Spinal cord (tissue), 10 donors: ENCODE results near the gene WDR3. TPM values are rescaled to one million over a fixed set of nuclear protein-coding genes. Genes with fewer than 3 reads are reported as not detected.
A peak's percentile ranks its signal among the peaks of the same experiment; 100 is the strongest.

Experiments
- DNase-seq, 6 donors: peaks; one replicate each; pipeline versions ENCODE4 v3.0.0 to v3.0.0-alpha.2; 2013 to 2015; ENCODE audit warnings: low spot score in 6 of 6, low read depth in 4 of 6
- H3K27ac ChIP-seq: one replicate; pipeline ENCODE4 v1.5.1; 2013; ENCODE audit warnings: low read depth, low read length, control low read depth
- H3K27me3 ChIP-seq: one replicate; pipeline ENCODE4 v1.6.1; 2013; ENCODE audit warnings: low read length; ENCODE audit not compliant: control insufficient read depth, insufficient read depth
- H3K36me3 ChIP-seq: one replicate; pipeline ENCODE4 v1.6.1; 2013; ENCODE audit warnings: low read length; ENCODE audit not compliant: control insufficient read depth, insufficient read depth
- H3K4me1 ChIP-seq: one replicate; pipeline ENCODE4 v1.6.1; 2013; ENCODE audit warnings: low read length; ENCODE audit not compliant: control insufficient read depth, insufficient read depth
- H3K4me3 ChIP-seq: one replicate; pipeline ENCODE4 v1.5.1; 2013; ENCODE audit warnings: low read depth, low read length, control low read depth
- H3K9me3 ChIP-seq: one replicate; pipeline ENCODE4 v1.6.1; 2013; ENCODE audit warnings: low read length; ENCODE audit not compliant: control insufficient read depth, insufficient read depth
- WGBS: methylation state at CpG from one replicate; pipeline ENCODE4 v1.1.5; 2013; ENCODE audit warnings: missing lambda C conversion rate; ENCODE audit not compliant: insufficient coverage; 5-methylcytosine and 5-hydroxymethylcytosine counted together
- long read RNA-seq, 4 donors: transcript quantifications; one replicate each; lab custom pipeline, GENCODE V29; 2026
- polyA plus RNA-seq, 2 donors: library from polyadenylated mRNA; unstranded; fragments of 120-200 nt; gene quantifications; one replicate each; pipeline ENCODE4 v1.2.1, GENCODE V29; 2013; ENCODE audit not compliant: insufficient read length in 2 of 2
- total RNA-seq, 2 donors: library from RNA; depleted of rRNA in 1 of 2; stranded (reverse); fragments of 120-200 nt in 1 of 2; fragments of >200 nt in 1 of 2; gene quantifications; one replicate each; pipeline versions ENCODE4 v1.2.3 to v1.2.4, GENCODE V29; 2013 to 2014
- donor health status: healthy.

The WDR3 gene
- total RNA-seq = 10 to 100 TPM; 16.2 to 26.0 TPM
- 10 to 100 TPM; 15.4 to 26.0 TPM for polyA plus RNA-seq
- long read RNA-seq, donor 1, full-length matches to known transcripts = 6 of 6 reads
- long read RNA-seq, donor 1, partial matches to known transcripts = 0 of 6 reads
- long read RNA-seq, donor 1, other reads (novel, unspliced or antisense) = 0 of 6 reads
- long read RNA-seq, donor 2, full-length matches to known transcripts = 1 of 1 reads
- long read RNA-seq, donor 2, partial matches to known transcripts = 0 of 1 reads
- long read RNA-seq, donor 2, other reads (novel, unspliced or antisense) = 0 of 1 reads
- long read RNA-seq, donor 3 = 0 reads
- long read RNA-seq, donor 4, full-length matches to known transcripts = 3 of 3 reads
- long read RNA-seq, donor 4, partial matches to known transcripts = 0 of 3 reads
- long read RNA-seq, donor 4, other reads (novel, unspliced or antisense) = 0 of 3 reads

- Histone ChIP-seq H3K27ac (peak within 1 kb of the TSS; percentile 83), H3K36me3 (no peaks in the 10 kb centered on the region), H3K4me1 (peaks cover 4% of the 10 kb centered on the region), H3K27me3 (no peaks in the 10 kb centered on the region), H3K4me3 (peak within 1 kb of the TSS; percentile 88), H3K9me3 (no peaks in the 10 kb centered on the region)
- WGBS = under 1% methylated on average over 64 of the region's 64 CpGs
- peak; percentile 87 to 99 (median 96) for DNase-seq
Observed at GRCh38 chr1:117929343-117930172, at the start of gene WDR3, which contains the start of gene GDAP2. TSS of gene WDR3 (plus strand) at chr1:117929739. CDS start at chr1:117933320, 3,581 bp downstream. TSS of gene GDAP2 (minus strand) at chr1:117929621. CDS start at chr1:117920357, 9,264 bp downstream.

DNA sequence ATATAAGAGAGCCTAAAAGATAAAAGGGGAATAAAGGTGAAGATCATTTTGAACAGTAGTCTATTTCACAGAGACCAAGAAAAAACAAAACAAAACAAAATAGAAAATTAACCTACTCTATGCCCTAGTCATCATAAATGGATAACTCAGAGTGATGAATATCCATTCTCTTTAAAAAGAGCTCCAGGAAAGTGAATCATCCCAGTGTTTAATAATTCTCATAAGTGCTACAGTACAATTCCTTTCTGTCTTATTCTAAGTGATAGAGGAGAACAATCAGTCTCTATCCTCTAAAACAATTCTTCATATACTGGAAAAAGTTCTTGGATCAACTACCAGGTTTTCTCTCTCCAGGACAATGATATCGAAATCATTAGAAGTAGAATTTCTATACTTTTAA, 45.9 kb upstream of the WDR3 start:
- no peaks in the 10 kb centered on the region for H3K9me3 ChIP-seq
- H3K4me3 ChIP-seq = no peak overlapping the region
- H3K4me1 ChIP-seq = no peaks in the 10 kb centered on the region
- H3K36me3 ChIP-seq = peaks cover 5% of the 10 kb centered on the region
- H3K27me3 ChIP-seq = no peaks in the 10 kb centered on the region
- DNase-seq = no peak
- no peak overlapping the region for H3K27ac ChIP-seq
- WGBS = no CpG with 5 or more reads among the region's 1 CpG

DNA sequence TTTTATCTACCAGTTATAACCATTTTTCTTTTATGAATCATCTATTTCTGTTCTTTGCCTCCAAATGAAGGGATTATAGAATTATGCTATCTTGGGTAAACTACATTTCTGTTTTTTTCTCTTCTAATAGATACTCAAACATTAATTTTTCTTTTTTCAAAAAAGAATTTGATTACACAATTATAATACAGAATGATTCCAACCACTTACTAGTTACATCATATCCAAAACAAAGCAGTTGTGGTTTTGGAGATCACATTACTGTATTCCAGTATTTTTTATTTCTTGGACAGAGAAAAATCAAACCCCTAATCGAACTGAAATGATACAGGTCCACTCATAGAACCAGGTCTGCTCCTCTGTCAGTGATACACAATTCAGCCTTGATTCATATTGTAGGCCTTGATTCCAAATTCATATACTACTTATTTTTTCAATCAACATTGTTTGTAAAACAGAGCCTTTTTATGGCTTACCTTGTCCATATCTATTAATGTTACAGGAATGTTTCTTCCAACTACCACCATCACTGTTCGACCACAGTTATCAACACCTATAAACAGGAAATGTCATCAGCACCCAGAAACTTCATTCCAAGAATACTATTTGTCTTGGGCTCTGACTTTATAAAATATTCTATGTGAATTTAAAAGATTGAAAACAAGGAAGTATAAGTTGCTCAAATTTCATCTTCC, 43.3 kb upstream of the WDR3 start:
- Histone ChIP-seq H3K4me3 (no peak overlapping the region), H3K27me3 (no peaks in the 10 kb centered on the region), H3K4me1 (no peaks in the 10 kb centered on the region), H3K9me3 (no peaks in the 10 kb centered on the region), H3K27ac (no peak overlapping the region), H3K36me3 (no peaks in the 10 kb centered on the region)
- WGBS = 83% methylated on average over 1 of the region's 2 CpGs
- no peak for DNase-seq

DNA sequence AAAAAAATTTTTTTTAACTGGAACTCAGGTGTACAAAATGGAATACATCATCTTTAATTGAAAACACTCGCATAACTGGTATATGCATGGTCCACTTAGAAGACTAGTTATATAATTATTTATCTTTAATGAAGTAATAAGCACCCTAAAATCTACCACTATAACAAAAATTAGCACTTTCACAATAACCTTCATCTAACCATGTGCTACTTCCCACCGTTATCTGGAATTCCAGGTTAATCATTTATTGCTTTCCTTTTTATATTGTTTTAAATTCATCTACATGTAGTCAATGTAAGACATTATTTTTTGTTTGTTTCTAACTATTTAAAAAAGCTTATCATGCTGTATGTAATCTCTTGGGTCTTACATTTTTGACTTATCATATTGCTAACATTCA, 39.1 kb upstream of the WDR3 start:
- H3K9me3 ChIP-seq = no peaks in the 10 kb centered on the region
- no peak for DNase-seq
- no peaks in the 10 kb centered on the region for H3K36me3 ChIP-seq
- H3K4me1 ChIP-seq = no peaks in the 10 kb centered on the region
- H3K27me3 ChIP-seq = no peaks in the 10 kb centered on the region
- no peak overlapping the region for H3K27ac ChIP-seq
- no CpG with 5 or more reads among the region's 2 CpGs for WGBS
- no peak overlapping the region for H3K4me3 ChIP-seq

DNA sequence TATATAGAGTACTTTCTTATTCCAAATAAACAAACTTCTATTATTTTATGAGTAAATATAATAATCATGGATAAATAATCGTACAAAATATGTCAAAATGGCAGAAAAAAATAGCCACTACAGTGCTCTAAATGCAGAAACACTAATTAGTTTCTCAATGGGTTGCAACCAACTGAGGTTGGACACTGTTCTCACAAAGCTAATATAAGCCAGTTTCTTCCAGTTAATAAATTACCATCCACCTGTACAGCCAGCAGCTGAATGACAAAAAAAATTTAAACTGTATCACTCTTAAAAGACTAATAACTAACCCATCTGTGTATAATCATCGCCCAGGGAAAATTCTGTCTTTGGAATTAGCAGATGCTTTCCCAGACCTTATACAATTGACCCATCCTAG, 37.0 kb upstream of the WDR3 start:
- Histone ChIP-seq H3K27ac (no peak overlapping the region), H3K4me1 (no peaks in the 10 kb centered on the region), H3K27me3 (no peaks in the 10 kb centered on the region), H3K36me3 (no peaks in the 10 kb centered on the region), H3K4me3 (no peak overlapping the region), H3K9me3 (no peaks in the 10 kb centered on the region)
- no peak for DNase-seq
- no CpG with 5 or more reads among the region's 2 CpGs for whole genome bisulfite sequencing

DNA sequence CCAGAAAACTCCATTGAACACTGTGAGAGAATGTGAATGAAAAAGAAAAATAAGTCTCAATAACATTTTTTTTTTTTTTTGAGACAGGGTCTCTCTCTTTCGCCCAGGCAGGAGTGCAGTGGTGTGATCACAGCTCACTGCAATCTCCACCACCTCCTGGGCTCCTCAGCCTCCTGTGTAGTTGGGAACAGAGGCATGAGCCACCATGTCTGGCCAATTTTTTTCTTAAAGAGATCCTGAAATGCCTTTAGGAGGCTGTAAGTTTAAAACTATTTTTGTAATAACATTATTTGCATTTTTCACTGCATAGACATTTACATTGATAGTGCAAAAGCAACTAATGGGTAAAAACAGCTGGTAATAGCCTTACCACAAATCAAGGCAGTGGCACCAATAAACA, 35.5 kb upstream of the WDR3 start:
- H3K27me3 ChIP-seq = no peaks in the 10 kb centered on the region
- no CpG with 5 or more reads among the region's 1 CpG for WGBS
- no peaks in the 10 kb centered on the region for H3K9me3 ChIP-seq
- no peaks in the 10 kb centered on the region for H3K36me3 ChIP-seq
- H3K27ac ChIP-seq = no peak overlapping the region
- H3K4me1 ChIP-seq = no peaks in the 10 kb centered on the region
- H3K4me3 ChIP-seq = no peak overlapping the region
- no peak for DNase-seq

DNA sequence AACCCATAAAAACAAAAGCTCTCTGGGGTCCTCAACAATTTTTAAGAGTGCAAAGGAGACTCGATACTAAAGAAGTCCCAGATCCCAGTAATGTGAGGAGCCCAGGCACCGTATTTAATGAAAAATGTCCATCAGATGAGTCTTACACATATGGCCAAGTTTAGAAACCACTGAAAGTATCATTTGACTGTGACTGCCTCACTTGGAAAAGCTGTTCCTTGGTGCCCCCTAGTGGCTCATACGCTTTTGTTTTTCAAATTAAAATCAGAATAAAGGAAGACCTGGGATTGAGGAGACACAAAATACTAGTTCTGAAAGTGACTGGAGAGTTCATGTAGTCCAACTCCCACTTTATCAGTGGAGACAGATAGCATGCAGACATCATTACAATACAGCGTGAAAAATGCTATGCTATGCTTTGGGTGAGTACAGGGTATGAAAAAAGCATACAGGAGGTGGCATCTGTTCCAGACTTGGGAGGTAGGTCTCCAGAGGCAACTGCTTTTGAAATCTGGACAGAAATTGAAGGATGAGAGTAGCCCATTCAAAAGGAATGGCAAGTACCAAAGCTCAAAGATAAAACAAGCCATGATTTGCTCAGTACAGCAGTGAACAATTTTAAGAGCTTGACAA, 33.9 kb upstream of the WDR3 start:
- Histone ChIP-seq H3K4me1 (no peaks in the 10 kb centered on the region), H3K4me3 (no peak overlapping the region), H3K27ac (no peak overlapping the region), H3K27me3 (no peaks in the 10 kb centered on the region), H3K9me3 (no peaks in the 10 kb centered on the region), H3K36me3 (no peaks in the 10 kb centered on the region)
- peak; percentile 40 to 94 (median 72) for DNase-seq
- 15% methylated on average over 2 of the region's 4 CpGs for WGBS

DNA sequence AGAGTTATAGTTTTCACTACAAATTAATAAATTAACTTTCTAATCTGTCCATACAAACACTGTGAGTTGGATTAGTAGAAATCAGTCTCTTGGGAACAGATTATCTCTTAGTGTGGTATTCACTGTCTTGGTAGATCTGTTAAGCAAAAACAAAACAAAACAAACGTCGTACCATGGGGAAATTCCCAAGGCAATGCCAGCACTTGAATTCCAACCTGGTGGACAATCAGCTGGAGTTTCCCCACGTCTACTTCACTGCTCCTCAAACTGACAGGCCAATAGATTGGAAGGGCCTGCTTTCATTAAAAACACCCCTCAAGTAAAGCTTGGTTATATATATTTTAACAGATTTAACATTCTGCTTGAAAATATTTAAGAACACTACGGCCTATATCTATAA, 32.0 kb upstream of the WDR3 start:
- H3K9me3 ChIP-seq = no peaks in the 10 kb centered on the region
- no peak overlapping the region for H3K27ac ChIP-seq
- DNase-seq = no peak
- peaks cover 3% of the 10 kb centered on the region for H3K36me3 ChIP-seq
- 79% methylated on average over 2 of the region's 4 CpGs for WGBS
- H3K27me3 ChIP-seq = no peaks in the 10 kb centered on the region
- H3K4me1 ChIP-seq = no peaks in the 10 kb centered on the region
- H3K4me3 ChIP-seq = no peak overlapping the region

- H3K9me3 ChIP-seq = no peaks in the 10 kb centered on the region
- no peak for DNase-seq
- no peaks in the 10 kb centered on the region for H3K27me3 ChIP-seq
- no CpG with 5 or more reads among the region's 1 CpG for WGBS
- peaks cover 10% of the 10 kb centered on the region for H3K36me3 ChIP-seq
- no peak overlapping the region for H3K4me3 ChIP-seq
- no peaks in the 10 kb centered on the region for H3K4me1 ChIP-seq
- H3K27ac ChIP-seq = no peak overlapping the region
Observed at GRCh38 chr1:117899801-117900200, 29.7 kb upstream of the WDR3 start.
